ENCODE results near the gene RPL36. TPM values are rescaled to one million over a fixed set of nuclear protein-coding genes. Genes with fewer than 3 reads are reported as not detected.

RPL36 gene
- total and polyA plus RNA-seq, 2 donors (not counting 3 experiments of a cell fraction or from before 2014, with no cell fraction given) = 1,033 to 1,084 TPM

DNA sequence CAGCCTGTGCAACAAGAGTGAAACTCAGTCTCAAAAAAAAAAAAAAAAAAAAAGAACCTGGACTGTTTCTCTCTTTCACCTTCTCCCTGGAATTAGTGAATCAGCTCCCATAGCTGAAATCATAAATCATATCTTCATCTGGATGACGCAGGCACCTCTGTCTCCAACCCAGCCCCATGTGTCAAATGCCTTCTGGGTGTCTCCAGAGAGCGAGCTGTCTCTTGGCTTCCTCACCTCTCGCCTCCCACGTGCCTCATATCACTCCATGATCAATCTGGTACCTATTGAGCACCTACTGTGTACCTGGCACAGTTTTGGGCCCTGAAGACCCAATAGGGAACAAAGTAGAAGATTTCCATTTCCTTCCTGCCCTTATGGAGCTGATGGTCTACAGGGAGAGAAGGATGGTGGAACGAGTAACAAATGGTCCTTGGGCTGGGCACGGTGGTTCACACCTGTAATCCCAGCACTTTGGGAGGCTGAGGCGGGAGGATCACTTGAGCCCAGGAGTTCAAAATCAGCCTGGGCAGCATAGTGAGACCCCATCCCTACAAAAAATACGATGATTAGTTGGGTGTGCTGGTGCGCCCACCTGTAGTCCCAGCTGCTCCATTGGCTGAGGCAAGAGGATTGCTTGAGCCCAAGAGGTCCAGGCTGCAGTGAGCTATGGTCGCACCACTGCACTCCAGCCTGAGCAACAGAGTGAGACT lies 6.8 kb upstream of the RPL36 start:
- H3K79me2 ChIP-seq (ENCODE audit: control insufficient read depth, insufficient read depth, low read length) = peaks cover 9% of the 10 kb centered on the region
- H3K27me3 ChIP-seq (ENCODE audit: control insufficient read depth in 2 of 2, insufficient read depth in 2 of 2, low read length in 2 of 2) = no peaks in the 10 kb centered on the region
- dilution Hi-C loops (cut with MboI; ENCODE audit: extremely low pct_ligation_motif_present, low sequenced_read_pairs) (no loop called here), intact Hi-C loops (cut with micrococcal nuclease) (no loop called here)
- ChIA-PET POLR2A (interaction anchor here (0.7 kb wide), 1 partner anchor 146 kb away, joined by 4 read pairs; no protein-coding TSS in a partner anchor), CTCF (no interaction called here)
- DNase-seq (ENCODE audit: low read depth, low spot score) = no peak
- H3K27ac ChIP-seq (ENCODE audit: insufficient read depth, low read depth, low read length) = no peak overlapping the region
- H3K36me3 ChIP-seq (ENCODE audit: control insufficient read depth in 2 of 2, extremely low read depth in 1 of 2, insufficient read depth in 2 of 2, low read length in 2 of 2) = no peaks in the 10 kb centered on the region
- no peak overlapping the region for H3K4me3 ChIP-seq (replicated peaks in 1 of 3; ENCODE audit: insufficient read depth in 1 of 3, low read depth in 1 of 3, low read length in 3 of 3)
- H3K9ac ChIP-seq (replicated peaks; ENCODE audit: extremely low read depth, insufficient read depth, low read length) = no peak overlapping the region
- peaks cover 10% of the 10 kb centered on the region for H3K4me1 ChIP-seq (ENCODE audit: control insufficient read depth, extremely low read depth, insufficient read depth, low read length)
- no peaks in the 10 kb centered on the region for H3K9me1 ChIP-seq (replicated peaks; ENCODE audit: control insufficient read depth, extremely low read depth, insufficient read depth, low read length)
- no peak for FAIRE-seq
- no peak overlapping the region for H3K4me2 ChIP-seq (ENCODE audit: insufficient read depth, low read length)
- TF ChIP-seq EZH2 (IDR thresholded peaks at IDR 0.05; ENCODE audit: borderline replicate concordance, low read depth, low read length, severe bottlenecking) (no peak), POLR2AphosphoS5 (IDR thresholded peaks at IDR 0.05; ENCODE audit: insufficient read depth, low read depth, low read length) (no peak), GATA2 (IDR thresholded peaks at IDR 0.05; ENCODE audit: insufficient read depth, insufficient read length, low read depth, low read length) (no peak), POLR2A (IDR thresholded peaks at IDR 0.05; ENCODE audit: low read depth, low read length) (no peak), FOS (IDR thresholded peaks at IDR 0.05; ENCODE audit: borderline replicate concordance, insufficient read depth, low read length) (no peak), JUN (IDR thresholded peaks at IDR 0.05; ENCODE audit: borderline replicate concordance, insufficient read depth, insufficient read length, low read depth) (no peak), MYC (IDR thresholded peaks at IDR 0.05; ENCODE audit: low read depth, low read length) (no peak)
- TF ChIP-seq, protein P1, sequence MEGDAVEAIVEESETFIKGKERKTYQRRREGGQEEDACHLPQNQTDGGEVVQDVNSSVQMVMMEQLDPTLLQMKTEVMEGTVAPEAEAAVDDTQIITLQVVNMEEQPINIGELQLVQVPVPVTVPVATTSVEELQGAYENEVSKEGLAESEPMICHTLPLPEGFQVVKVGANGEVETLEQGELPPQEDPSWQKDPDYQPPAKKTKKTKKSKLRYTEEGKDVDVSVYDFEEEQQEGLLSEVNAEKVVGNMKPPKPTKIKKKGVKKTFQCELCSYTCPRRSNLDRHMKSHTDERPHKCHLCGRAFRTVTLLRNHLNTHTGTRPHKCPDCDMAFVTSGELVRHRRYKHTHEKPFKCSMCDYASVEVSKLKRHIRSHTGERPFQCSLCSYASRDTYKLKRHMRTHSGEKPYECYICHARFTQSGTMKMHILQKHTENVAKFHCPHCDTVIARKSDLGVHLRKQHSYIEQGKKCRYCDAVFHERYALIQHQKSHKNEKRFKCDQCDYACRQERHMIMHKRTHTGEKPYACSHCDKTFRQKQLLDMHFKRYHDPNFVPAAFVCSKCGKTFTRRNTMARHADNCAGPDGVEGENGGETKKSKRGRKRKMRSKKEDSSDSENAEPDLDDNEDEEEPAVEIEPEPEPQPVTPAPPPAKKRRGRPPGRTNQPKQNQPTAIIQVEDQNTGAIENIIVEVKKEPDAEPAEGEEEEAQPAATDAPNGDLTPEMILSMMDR (IDR thresholded peaks at IDR 0.05; ENCODE audit: extremely low read depth in 1 of 2, insufficient read depth in 1 of 2, low read depth in 1 of 2, low read length in 2 of 2) = no peak
- TF ChIP-seq, protein P2, sequence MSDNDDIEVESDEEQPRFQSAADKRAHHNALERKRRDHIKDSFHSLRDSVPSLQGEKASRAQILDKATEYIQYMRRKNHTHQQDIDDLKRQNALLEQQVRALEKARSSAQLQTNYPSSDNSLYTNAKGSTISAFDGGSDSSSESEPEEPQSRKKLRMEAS (IDR thresholded peaks at IDR 0.05; ENCODE audit: insufficient read depth, insufficient read length) = no peak
- BruUV-seq (replicated peaks) = no TSS peak
- H4K20me1 ChIP-seq (replicated peaks; ENCODE audit: control insufficient read depth, extremely low read depth, insufficient read depth, low read length) = no peaks in the 10 kb centered on the region
- H2AFZ ChIP-seq (ENCODE audit: low read depth, low read length) = no peak overlapping the region
- H3K9me3 ChIP-seq (replicated peaks; ENCODE audit: control insufficient read depth, insufficient read depth, low read length) = no peaks in the 10 kb centered on the region
